NCI-H2196 (cell line): ENCODE measurements around the gene ASRGL1.
"Not testable (repeated sequence)": the region's sequence is repeated elsewhere in the genome, so short reads cannot be mapped to it uniquely, and the experiment has no call there.

Source experiments
- DNase-seq: peaks from one replicate; lab custom pipeline; 2025; ENCODE audit not compliant: unreplicated experiment; lab: John Stamatoyannopoulos, UW

Gene ASRGL1

GRCh38 chr11:62337303-62338181 lies at the start of gene ASRGL1:
Gene ASRGL1, plus strand, starts transcription at chr11:62337448. Its CDS starts 530 bp downstream, at chr11:62337978.
- peak; percentile 95 for DNase-seq

GRCh38 chr11:62295504-62295903 lies 41.7 kb upstream of the ASRGL1 start:
- DNase-seq, result no peak

GRCh38 chr11:62298975-62299374 lies 38.3 kb upstream of the ASRGL1 start, which contains the start of gene SCGB1D4:
Gene SCGB1D4, minus strand, starts transcription at chr11:62299075. Its CDS starts 65 bp downstream, at chr11:62299010.
- no peak for DNase-seq

GRCh38 chr11:62306227-62306626 lies 31.0 kb upstream of the ASRGL1 start:
- DNase-seq, result no peak

GRCh38 chr11:62307950-62308349 lies 29.3 kb upstream of the ASRGL1 start:
- DNase-seq, result no peak

- no peak for DNase-seq
Measured at GRCh38 chr11:62309991-62310390, 27.3 kb upstream of the ASRGL1 start.

GRCh38 chr11:62315431-62315830 lies 21.8 kb upstream of the ASRGL1 start:
- DNase-seq, result no peak

- DNase-seq, result no peak
Measured at GRCh38 chr11:62322524-62322923, 14.7 kb upstream of the ASRGL1 start.

GRCh38 chr11:62324731-62325556 lies 12.3 kb upstream of the ASRGL1 start:
- peak; percentile 13 for DNase-seq

- DNase-seq, result not testable (repeated sequence)
Measured at GRCh38 chr11:62325781-62326180, 11.5 kb upstream of the ASRGL1 start.

GRCh38 chr11:62326719-62327118 lies 10.5 kb upstream of the ASRGL1 start:
- not testable (repeated sequence) for DNase-seq

- not testable (repeated sequence) for DNase-seq
Measured at GRCh38 chr11:62327541-62327940, 9.7 kb upstream of the ASRGL1 start.

GRCh38 chr11:62331264-62331663 lies 6.0 kb upstream of the ASRGL1 start:
- DNase-seq, result not testable (repeated sequence)

- no peak for DNase-seq
Measured at GRCh38 chr11:62333768-62334167, 3.5 kb upstream of the ASRGL1 start.

- not testable (repeated sequence) for DNase-seq
Measured at GRCh38 chr11:62336949-62337302, 322 bp upstream of the ASRGL1 start.

- DNase-seq, result no peak
Measured at GRCh38 chr11:62338218-62338617, 970 bp downstream of the ASRGL1 start.

- DNase-seq, result peak; percentile 43
Measured at GRCh38 chr11:62340269-62340901, 3.1 kb downstream of the ASRGL1 start.

- no peak for DNase-seq
Measured at GRCh38 chr11:62341588-62341987, 4.3 kb downstream of the ASRGL1 start.

- DNase-seq, result not testable (repeated sequence)
Measured at GRCh38 chr11:62343646-62344190, 6.5 kb downstream of the ASRGL1 start.

- no peak for DNase-seq
Measured at GRCh38 chr11:62344210-62344609, 7.0 kb downstream of the ASRGL1 start.

GRCh38 chr11:62345861-62346260 lies 8.6 kb downstream of the ASRGL1 start:
- DNase-seq, result no peak
